ENCODE measurements around the gene UBE2E2. TPM values are rescaled to one million over a fixed set of nuclear protein-coding genes. Genes with fewer than 3 reads are reported as not detected.

UBE2E2 gene
- total RNA-seq, 1 donor from 2014 or later: 61.3 TPM

DNA sequence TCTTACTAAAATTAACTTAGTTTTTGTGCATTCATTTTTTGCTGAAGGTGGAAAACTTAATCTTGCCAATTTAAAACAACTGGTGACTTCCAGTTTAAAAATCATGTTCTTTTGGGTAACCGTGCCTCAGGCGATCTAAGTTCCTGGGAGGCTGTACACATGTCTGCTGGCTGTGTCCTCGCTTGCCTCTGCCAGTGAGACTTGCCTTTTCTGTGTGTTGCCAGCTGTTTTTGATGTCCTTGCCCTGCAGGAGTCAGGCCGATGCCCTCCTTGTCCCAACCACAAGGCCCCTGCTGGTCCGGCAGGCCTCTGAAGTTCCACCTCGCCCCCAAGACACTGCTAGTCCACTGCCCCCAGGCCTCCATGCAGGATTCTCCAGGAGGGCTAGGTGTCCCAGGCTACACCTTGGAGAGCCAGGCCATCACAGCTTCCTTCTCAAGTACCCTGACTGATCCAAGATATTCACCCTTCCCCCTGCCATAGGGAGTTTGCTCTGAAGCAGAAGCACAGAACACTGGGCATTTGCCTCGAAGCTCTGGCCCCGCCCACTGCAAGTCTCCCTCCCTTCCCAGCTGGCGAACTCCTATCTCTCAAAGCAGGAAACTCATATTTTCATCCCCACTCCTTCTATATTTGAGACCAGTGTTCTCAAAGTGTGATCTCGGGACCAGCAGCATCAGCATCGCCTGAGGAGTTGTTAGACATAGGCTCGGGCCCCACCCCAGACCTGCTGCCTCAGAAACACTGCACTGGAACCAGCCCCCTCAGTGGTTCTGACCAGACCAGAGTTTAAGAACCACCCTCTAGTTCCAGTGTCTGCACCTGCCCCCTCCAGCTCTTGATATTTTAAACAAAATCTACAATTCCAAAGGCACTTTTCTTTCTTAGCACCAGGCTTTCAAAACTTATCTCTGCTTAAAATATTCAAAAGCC, 416.8 kb downstream of the UBE2E2 start:
- FAIRE-seq: no peak
- Histone ChIP-seq H3K27me3 (ENCODE audit: control insufficient read depth, insufficient read depth, low read length) (no peaks in the 10 kb centered on the region), H3K4me3 (ENCODE audit: low read depth, low read length) (no peak overlapping the region), H3K36me3 (ENCODE audit: control insufficient read depth, insufficient read depth, low read length) (no peaks in the 10 kb centered on the region)
- TF ChIP-seq, protein P1, sequence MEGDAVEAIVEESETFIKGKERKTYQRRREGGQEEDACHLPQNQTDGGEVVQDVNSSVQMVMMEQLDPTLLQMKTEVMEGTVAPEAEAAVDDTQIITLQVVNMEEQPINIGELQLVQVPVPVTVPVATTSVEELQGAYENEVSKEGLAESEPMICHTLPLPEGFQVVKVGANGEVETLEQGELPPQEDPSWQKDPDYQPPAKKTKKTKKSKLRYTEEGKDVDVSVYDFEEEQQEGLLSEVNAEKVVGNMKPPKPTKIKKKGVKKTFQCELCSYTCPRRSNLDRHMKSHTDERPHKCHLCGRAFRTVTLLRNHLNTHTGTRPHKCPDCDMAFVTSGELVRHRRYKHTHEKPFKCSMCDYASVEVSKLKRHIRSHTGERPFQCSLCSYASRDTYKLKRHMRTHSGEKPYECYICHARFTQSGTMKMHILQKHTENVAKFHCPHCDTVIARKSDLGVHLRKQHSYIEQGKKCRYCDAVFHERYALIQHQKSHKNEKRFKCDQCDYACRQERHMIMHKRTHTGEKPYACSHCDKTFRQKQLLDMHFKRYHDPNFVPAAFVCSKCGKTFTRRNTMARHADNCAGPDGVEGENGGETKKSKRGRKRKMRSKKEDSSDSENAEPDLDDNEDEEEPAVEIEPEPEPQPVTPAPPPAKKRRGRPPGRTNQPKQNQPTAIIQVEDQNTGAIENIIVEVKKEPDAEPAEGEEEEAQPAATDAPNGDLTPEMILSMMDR (IDR thresholded peaks at IDR 0.05; ENCODE audit: insufficient read depth, low read length, severe bottlenecking): no peak
- DNase-seq (ENCODE audit: low read depth): peak; percentile 35

DNA sequence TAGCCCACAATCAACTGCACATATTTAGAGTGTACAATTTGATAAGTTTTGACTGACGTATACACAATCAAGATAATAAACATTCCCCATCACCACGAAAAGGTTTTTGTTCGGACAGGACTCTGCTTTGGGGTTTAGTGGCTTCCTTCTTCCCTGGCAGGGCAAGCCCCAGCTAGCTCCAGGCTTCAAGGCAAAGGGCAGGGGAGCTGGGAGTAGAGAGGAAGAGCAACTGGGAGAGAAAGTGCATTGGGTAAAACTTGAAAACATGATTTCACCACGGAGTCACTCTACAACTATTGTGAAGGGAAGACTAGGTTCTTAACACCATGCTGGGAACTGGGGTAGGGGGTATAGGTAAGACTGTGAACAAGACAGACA, 417.5 kb downstream of the UBE2E2 start:
- DNase-seq (ENCODE audit: low read depth) (peak; percentile 78), FAIRE-seq (no peak)
- no peaks in the 10 kb centered on the region for H3K27me3 ChIP-seq (ENCODE audit: control insufficient read depth, insufficient read depth, low read length)
- H3K4me3 ChIP-seq (ENCODE audit: low read depth, low read length): no peak overlapping the region
- no peaks in the 10 kb centered on the region for H3K36me3 ChIP-seq (ENCODE audit: control insufficient read depth, insufficient read depth, low read length)
- TF ChIP-seq, protein P1 (IDR thresholded peaks at IDR 0.05; ENCODE audit: insufficient read depth, low read length, severe bottlenecking): no peak

DNA sequence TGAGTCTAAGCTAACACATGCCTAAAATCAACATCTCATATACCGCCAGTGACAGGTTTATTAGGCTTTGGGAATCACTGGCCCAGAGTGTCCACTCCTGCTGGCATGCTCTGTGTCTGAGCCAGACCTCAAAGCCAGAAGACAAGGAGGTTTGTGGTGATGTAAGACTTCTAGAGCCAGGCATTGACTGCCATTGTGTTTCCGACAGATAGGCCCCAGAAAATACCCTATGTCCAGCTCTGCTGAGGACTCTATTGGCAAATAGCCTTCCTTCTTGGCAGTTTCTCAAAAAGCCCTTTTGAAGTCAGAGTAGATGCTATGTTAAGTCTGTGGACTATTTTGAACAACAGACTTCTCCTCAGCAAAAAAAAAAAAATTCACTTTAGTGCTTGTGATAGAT, 420.7 kb downstream of the UBE2E2 start:
- FAIRE-seq (no peak), DNase-seq (ENCODE audit: low read depth) (no peak)
- TF ChIP-seq, protein P1 (IDR thresholded peaks at IDR 0.05; ENCODE audit: insufficient read depth, low read length, severe bottlenecking): no peak
- no peaks in the 10 kb centered on the region for H3K36me3 ChIP-seq (ENCODE audit: control insufficient read depth, insufficient read depth, low read length)
- H3K4me3 ChIP-seq (ENCODE audit: low read depth, low read length): no peak overlapping the region
- H3K27me3 ChIP-seq (ENCODE audit: control insufficient read depth, insufficient read depth, low read length): no peaks in the 10 kb centered on the region

DNA sequence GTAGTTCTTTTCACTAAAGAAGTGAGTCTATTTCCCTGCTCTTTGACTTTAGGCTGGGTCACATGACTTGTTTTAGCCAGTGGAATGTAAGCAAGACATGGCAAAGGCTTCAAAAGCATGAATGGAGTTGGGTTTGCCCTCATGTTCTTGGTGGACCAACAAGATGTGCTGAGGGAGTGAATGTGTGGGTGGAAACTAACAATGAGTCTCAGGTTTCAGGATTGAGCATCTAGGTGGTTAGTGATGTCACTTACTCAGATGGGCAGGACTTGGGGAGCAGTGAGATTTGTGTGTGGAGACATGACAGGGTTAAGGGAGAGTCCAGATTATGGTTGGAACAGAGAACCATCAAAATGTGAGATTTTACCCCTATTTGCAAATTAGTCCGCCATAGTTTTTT, 421.2 kb downstream of the UBE2E2 start:
- TF ChIP-seq, protein P1 (IDR thresholded peaks at IDR 0.05; ENCODE audit: insufficient read depth, low read length, severe bottlenecking): no peak
- H3K36me3 ChIP-seq (ENCODE audit: control insufficient read depth, insufficient read depth, low read length): no peaks in the 10 kb centered on the region
- DNase-seq (ENCODE audit: low read depth): peak; percentile 56
- H3K4me3 ChIP-seq (ENCODE audit: low read depth, low read length): no peak overlapping the region
- no peaks in the 10 kb centered on the region for H3K27me3 ChIP-seq (ENCODE audit: control insufficient read depth, insufficient read depth, low read length)
- peak; percentile 75 for FAIRE-seq

DNA sequence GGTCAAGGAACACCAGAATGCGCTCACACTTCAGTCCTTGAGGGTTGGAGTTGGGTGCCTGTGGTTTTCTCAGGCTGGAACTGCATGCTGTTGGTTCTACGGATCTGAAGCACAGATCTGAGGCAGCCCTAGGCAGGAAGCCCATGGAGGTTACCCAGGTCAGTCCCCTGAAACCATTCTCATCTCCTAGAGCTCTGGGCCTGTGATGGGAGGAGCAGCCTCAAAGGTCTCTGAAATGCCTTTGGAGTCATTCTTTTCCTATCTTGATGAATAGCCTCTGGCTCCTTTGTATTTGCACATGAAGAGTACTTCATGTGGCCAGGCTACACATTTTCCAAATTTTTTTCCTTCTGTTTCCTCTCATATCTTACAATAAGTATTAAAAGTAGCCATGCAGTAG, 423.3 kb downstream of the UBE2E2 start:
- Histone ChIP-seq H3K4me3 (ENCODE audit: low read depth, low read length) (no peak overlapping the region), H3K27me3 (ENCODE audit: control insufficient read depth, insufficient read depth, low read length) (no peaks in the 10 kb centered on the region), H3K36me3 (ENCODE audit: control insufficient read depth, insufficient read depth, low read length) (no peaks in the 10 kb centered on the region)
- FAIRE-seq (no peak), DNase-seq (ENCODE audit: low read depth) (no peak)
- TF ChIP-seq, protein P1 (IDR thresholded peaks at IDR 0.05; ENCODE audit: insufficient read depth, low read length, severe bottlenecking): no peak
